Neuronal stem cell (in vitro differentiated cells): ENCODE measurements around the gene SMC6.

Experiments used
- DNase-seq: peaks from one replicate; pipeline ENCODE4 v3.0.0-alpha.2; 2013; ENCODE audit warnings: low spot score
- H2AFZ ChIP-seq: one replicate; pipeline ENCODE4 v1.6.1; 2013; ENCODE audit warnings: mild to moderate bottlenecking, low read length, inconsistent platforms
- H2AK5ac ChIP-seq: 2 replicates; pipeline ENCODE4 v1.6.1; 2013; ENCODE audit warnings: low read depth, mild to moderate bottlenecking, inconsistent platforms, low read length, moderate library complexity, mixed read lengths
- H2BK120ac ChIP-seq: 2 replicates; pipeline ENCODE4 v1.6.1; 2013; ENCODE audit warnings: low read depth, mild to moderate bottlenecking, inconsistent platforms, low read length, moderate library complexity, mixed read lengths
- H2BK12ac ChIP-seq: one replicate; pipeline ENCODE4 v1.6.1; 2013; ENCODE audit warnings: low read length, inconsistent platforms
- H2BK15ac ChIP-seq: 2 replicates; pipeline ENCODE4 v1.6.1; 2013; ENCODE audit warnings: mild to moderate bottlenecking, low read length, inconsistent platforms, mixed read lengths
- H2BK5ac ChIP-seq: one replicate; pipeline ENCODE4 v1.6.1; 2013; ENCODE audit warnings: inconsistent platforms, mild to moderate bottlenecking, low read length, moderate library complexity
- H3K14ac ChIP-seq: one replicate; pipeline ENCODE4 v1.6.1; 2013; ENCODE audit warnings: low read length, inconsistent platforms
- H3K18ac ChIP-seq: 2 replicates; pipeline ENCODE4 v1.6.1; 2013; ENCODE audit warnings: low read length, inconsistent platforms
- H3K23ac ChIP-seq: 2 replicates; pipeline ENCODE4 v1.6.1; 2013; ENCODE audit warnings: low read depth, mild to moderate bottlenecking, mixed read lengths, low read length, inconsistent platforms; ENCODE audit not compliant: poor library complexity
- H3K27ac ChIP-seq: replicated peaks from 3 replicates; pipeline ENCODE4 v1.5.1; 2013; ENCODE audit warnings: low read length, inconsistent platforms
- H3K27me3 ChIP-seq, 3 experiments: 2 replicates each; pipeline ENCODE4 v1.6.1; 2013; ENCODE audit warnings: low read length in 3 of 3, mild to moderate bottlenecking in 2 of 3, inconsistent platforms in 1 of 3, low read depth in 1 of 3, mixed read lengths in 1 of 3, moderate library complexity in 1 of 3; ENCODE audit not compliant: control insufficient read depth in 3 of 3, insufficient read depth in 3 of 3
- H3K36me3 ChIP-seq, 2 donors: replicated peaks in 1 of 2; 2 replicates each; pipeline ENCODE4 v1.6.1; 2013; ENCODE audit warnings: low read length in 2 of 2; ENCODE audit not compliant: control insufficient read depth in 2 of 2, insufficient read depth in 2 of 2
- H3K4ac ChIP-seq: 2 replicates; pipeline ENCODE4 v1.6.1; 2013; ENCODE audit warnings: inconsistent platforms, mild to moderate bottlenecking, low read length, moderate library complexity
- H3K4me1 ChIP-seq, 2 donors: 1 replicate in 1 of 2; 2 replicates in 1 of 2; pipeline ENCODE4 v1.6.1; 2013; ENCODE audit warnings: low read length in 2 of 2, low read depth in 1 of 2; ENCODE audit not compliant: control insufficient read depth in 2 of 2, insufficient read depth in 1 of 2
- H3K4me2 ChIP-seq: one replicate; pipeline ENCODE4 v1.6.1; 2013; ENCODE audit warnings: mild to moderate bottlenecking, low read length, inconsistent platforms; ENCODE audit not compliant: insufficient read depth, poor library complexity, severe bottlenecking
- H3K4me3 ChIP-seq, 2 donors: 2 replicates each; pipeline ENCODE4 v1.5.1; 2013; ENCODE audit warnings: low read length in 2 of 2, mild to moderate bottlenecking in 2 of 2, inconsistent platforms in 1 of 2, moderate library complexity in 1 of 2
- H3K79me1 ChIP-seq: one replicate; pipeline ENCODE4 v1.6.1; 2013; ENCODE audit warnings: low read depth, mild to moderate bottlenecking, inconsistent platforms, low read length, moderate library complexity
- H3K9ac ChIP-seq: one replicate; pipeline ENCODE4 v1.6.1; 2013; ENCODE audit warnings: mild to moderate bottlenecking, low read depth, low read length, inconsistent platforms; ENCODE audit not compliant: poor library complexity
- H3K9me3 ChIP-seq, 2 donors: replicated peaks in 1 of 2; 2 replicates each; pipeline versions ENCODE3 to v1.6.1; 2013; ENCODE audit warnings: low read length in 2 of 2, mild to moderate bottlenecking in 2 of 2, inconsistent platforms in 1 of 2, low read depth in 1 of 2, mixed read lengths in 1 of 2, moderate library complexity in 1 of 2; ENCODE audit not compliant: control insufficient read depth in 2 of 2, insufficient read depth in 1 of 2
- H4K8ac ChIP-seq: one replicate; pipeline ENCODE4 v1.6.1; 2013; ENCODE audit warnings: low read depth, mild to moderate bottlenecking, inconsistent platforms, low read length, moderate library complexity
- H4K91ac ChIP-seq: one replicate; pipeline ENCODE4 v1.6.1; 2013; ENCODE audit warnings: low read length, low read depth, mild to moderate bottlenecking, inconsistent platforms; ENCODE audit not compliant: poor library complexity
- WGBS, 2 donors: extraction: QIAGEN DNeasy Blood & Tissue Kit; methylation state at CpG; one replicate each; pipeline ENCODE4 v1.1.7; 2013; ENCODE audit warnings: missing lambda C conversion rate in 2 of 2, mixed read lengths in 1 of 2; ENCODE audit not compliant: insufficient read length in 2 of 2, insufficient replicate concordance in 1 of 2; ENCODE audit errors: extremely low coverage in 2 of 2; 5-methylcytosine and 5-hydroxymethylcytosine counted together

The SMC6 gene

GRCh38 chr2:17747684-17748452, 5.7 kb downstream of the SMC6 start:
- H3K4ac ChIP-seq: no peak overlapping the region
- H2BK12ac ChIP-seq: no peak overlapping the region
- no peaks in the 10 kb centered on the region for H3K27me3 ChIP-seq
- H3K4me2 ChIP-seq: no peak overlapping the region
- H3K27ac ChIP-seq: no peak overlapping the region
- no peak overlapping the region for H3K4me3 ChIP-seq
- H2AFZ ChIP-seq: no peak overlapping the region
- H3K36me3 ChIP-seq: peaks cover 2 to 41% of the 10 kb centered on the region in 2 donors
- H3K4me1 ChIP-seq: peaks cover 0 to 7% of the 10 kb centered on the region in 2 donors
- DNase-seq: no peak
- no peak overlapping the region for H3K14ac ChIP-seq
- no peak overlapping the region for H2BK120ac ChIP-seq
- no CpG with 5 or more reads among the region's 4 CpGs for WGBS, 2 donors
- H4K8ac ChIP-seq: no peak overlapping the region
- H3K79me1 ChIP-seq: no peaks in the 10 kb centered on the region
- H3K23ac ChIP-seq: no peak overlapping the region
- no peak overlapping the region for H2AK5ac ChIP-seq
- no peaks in the 10 kb centered on the region for H3K9me3 ChIP-seq
- H3K9ac ChIP-seq: no peak overlapping the region
- H2BK5ac ChIP-seq: no peak overlapping the region
- H2BK15ac ChIP-seq: no peak overlapping the region
- no peak overlapping the region for H4K91ac ChIP-seq
- H3K18ac ChIP-seq: no peak overlapping the region

GRCh38 chr2:17740203-17740602, 13.4 kb downstream of the SMC6 start:
- H2AK5ac ChIP-seq: no peak overlapping the region
- H3K4me1 ChIP-seq: no peaks in the 10 kb centered on the region
- no peak overlapping the region for H3K4me2 ChIP-seq
- H3K79me1 ChIP-seq: no peaks in the 10 kb centered on the region
- no peak overlapping the region for H2BK15ac ChIP-seq
- no peak for DNase-seq
- no peak overlapping the region for H3K14ac ChIP-seq
- H4K91ac ChIP-seq: no peak overlapping the region
- no peak overlapping the region for H3K4me3 ChIP-seq
- H3K27ac ChIP-seq: no peak overlapping the region
- no peak overlapping the region for H3K18ac ChIP-seq
- H4K8ac ChIP-seq: no peak overlapping the region
- no CpG with 5 or more reads among the region's 2 CpGs for WGBS, 2 donors
- H2AFZ ChIP-seq: no peak overlapping the region
- no peak overlapping the region for H3K23ac ChIP-seq
- H2BK5ac ChIP-seq: no peak overlapping the region
- H2BK120ac ChIP-seq: no peak overlapping the region
- peaks cover 20 to 94% of the 10 kb centered on the region in 2 donors for H3K36me3 ChIP-seq
- no peak overlapping the region for H3K4ac ChIP-seq
- no peak overlapping the region for H2BK12ac ChIP-seq
- H3K27me3 ChIP-seq: no peaks in the 10 kb centered on the region
- no peak overlapping the region for H3K9ac ChIP-seq
- peaks cover 0 to 2% of the 10 kb centered on the region in 2 donors for H3K9me3 ChIP-seq

GRCh38 chr2:17736989-17737388, 16.6 kb downstream of the SMC6 start:
- H4K91ac ChIP-seq: no peak overlapping the region
- no peaks in the 10 kb centered on the region for H3K79me1 ChIP-seq
- no peak overlapping the region for H3K9ac ChIP-seq
- H3K4me1 ChIP-seq: no peaks in the 10 kb centered on the region
- H3K27ac ChIP-seq: no peak overlapping the region
- H3K4me2 ChIP-seq: no peak overlapping the region
- no peak overlapping the region for H2AFZ ChIP-seq
- H2BK120ac ChIP-seq: no peak overlapping the region
- no peak overlapping the region for H3K23ac ChIP-seq
- no peak for DNase-seq
- H3K36me3 ChIP-seq: peaks cover 23 to 94% of the 10 kb centered on the region in 2 donors
- H3K18ac ChIP-seq: no peak overlapping the region
- no peak overlapping the region for H2BK15ac ChIP-seq
- no peak overlapping the region for H2AK5ac ChIP-seq
- H2BK5ac ChIP-seq: no peak overlapping the region
- H3K27me3 ChIP-seq: no peaks in the 10 kb centered on the region
- H3K14ac ChIP-seq: no peak overlapping the region
- no peak overlapping the region for H3K4ac ChIP-seq
- H4K8ac ChIP-seq: no peak overlapping the region
- WGBS, 2 donors: no CpG with 5 or more reads among the region's 1 CpG
- peaks cover 0 to 2% of the 10 kb centered on the region in 2 donors for H3K9me3 ChIP-seq
- no peak overlapping the region for H2BK12ac ChIP-seq
- H3K4me3 ChIP-seq: no peak overlapping the region

- no peak overlapping the region for H4K91ac ChIP-seq
- no CpG with 5 or more reads among the region's 2 CpGs for whole genome bisulfite sequencing, 2 donors
These were observed 17.7 kb downstream of the SMC6 start for GRCh38 chr2:17735864-17736263.

More at GRCh38 chr2:17735864-17736263, 17.7 kb downstream of the SMC6 start:
- Histone ChIP-seq H3K27me3 (no peaks in the 10 kb centered on the region), H3K4me1 (no peaks in the 10 kb centered on the region), H3K9me3 (peaks cover 0 to 2% of the 10 kb centered on the region in 2 donors), H3K4ac (no peak overlapping the region), H2BK120ac (no peak overlapping the region), H3K79me1 (no peaks in the 10 kb centered on the region), H3K4me2 (no peak overlapping the region), H2BK5ac (no peak overlapping the region), H3K18ac (no peak overlapping the region), H2AFZ (no peak overlapping the region), H2AK5ac (no peak overlapping the region), H4K8ac (no peak overlapping the region), H3K9ac (no peak overlapping the region), H2BK15ac (no peak overlapping the region), H3K14ac (no peak overlapping the region), H3K36me3 (peaks cover 24 to 94% of the 10 kb centered on the region in 2 donors), H3K23ac (no peak overlapping the region), H3K4me3 (no peak overlapping the region), H3K27ac (no peak overlapping the region), H2BK12ac (no peak overlapping the region)
- DNase-seq: no peak
